ENCODE measurements around the gene TREML1.

Gene TREML1

GRCh38 chr6:41177287-41177686, 23.1 kb upstream of the TREML1 start:
- no peak overlapping the region for H3K4me3 ChIP-seq (ENCODE audit: low read depth, low read length)
- H3K79me2 ChIP-seq (ENCODE audit: control insufficient read depth, insufficient read depth, low read length, unreplicated experiment): no peaks in the 10 kb centered on the region
- H3K27ac ChIP-seq (ENCODE audit: low read depth, low read length): no peak overlapping the region
- no peaks in the 10 kb centered on the region for H3K4me1 ChIP-seq (ENCODE audit: control insufficient read depth, insufficient read depth, low read length, unreplicated experiment)
- no peak overlapping the region for H2AFZ ChIP-seq (ENCODE audit: low read length, unreplicated experiment)
- no peaks in the 10 kb centered on the region for H3K36me3 ChIP-seq (ENCODE audit: insufficient read depth, low read length)
- H3K27me3 ChIP-seq (ENCODE audit: insufficient read depth, low read length): peaks cover 68% of the 10 kb centered on the region

DNA sequence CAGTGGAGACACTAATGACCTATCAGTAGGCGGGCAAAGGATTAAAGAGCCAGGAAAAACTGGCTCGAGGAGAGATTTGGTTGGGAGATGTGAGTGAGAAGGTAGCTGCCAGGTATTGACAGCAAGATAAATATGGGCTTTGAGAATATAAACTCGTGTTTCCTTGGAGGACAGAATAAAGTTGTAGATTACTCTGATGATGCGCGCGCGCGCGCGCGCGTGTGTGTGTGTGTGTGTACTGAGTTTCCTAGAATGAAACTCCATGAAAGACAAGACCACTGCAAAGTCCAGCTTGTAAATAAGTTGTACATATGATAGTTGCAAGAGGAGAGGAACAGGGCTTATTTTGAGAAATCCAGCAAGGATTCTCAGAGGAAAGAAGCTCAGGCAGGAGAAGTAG, 22.0 kb upstream of the TREML1 start:
- no peak overlapping the region for H3K27ac ChIP-seq (ENCODE audit: low read depth, low read length)
- no peaks in the 10 kb centered on the region for H3K4me1 ChIP-seq (ENCODE audit: control insufficient read depth, insufficient read depth, low read length, unreplicated experiment)
- no peaks in the 10 kb centered on the region for H3K36me3 ChIP-seq (ENCODE audit: insufficient read depth, low read length)
- no peaks in the 10 kb centered on the region for H3K79me2 ChIP-seq (ENCODE audit: control insufficient read depth, insufficient read depth, low read length, unreplicated experiment)
- peaks cover 66% of the 10 kb centered on the region for H3K27me3 ChIP-seq (ENCODE audit: insufficient read depth, low read length)
- no peak overlapping the region for H3K4me3 ChIP-seq (ENCODE audit: low read depth, low read length)
- H2AFZ ChIP-seq (ENCODE audit: low read length, unreplicated experiment): no peak overlapping the region

- peaks cover 63% of the 10 kb centered on the region for H3K27me3 ChIP-seq (ENCODE audit: insufficient read depth, low read length)
- no peaks in the 10 kb centered on the region for H3K79me2 ChIP-seq (ENCODE audit: control insufficient read depth, insufficient read depth, low read length, unreplicated experiment)
- H3K4me1 ChIP-seq (ENCODE audit: control insufficient read depth, insufficient read depth, low read length, unreplicated experiment): no peaks in the 10 kb centered on the region
- no peak overlapping the region for H2AFZ ChIP-seq (ENCODE audit: low read length, unreplicated experiment)
- H3K36me3 ChIP-seq (ENCODE audit: insufficient read depth, low read length): no peaks in the 10 kb centered on the region
- H3K4me3 ChIP-seq (ENCODE audit: low read depth, low read length): no peak overlapping the region
- H3K27ac ChIP-seq (ENCODE audit: low read depth, low read length): no peak overlapping the region
Measured at GRCh38 chr6:41175084-41175483, 20.9 kb upstream of the TREML1 start.

DNA sequence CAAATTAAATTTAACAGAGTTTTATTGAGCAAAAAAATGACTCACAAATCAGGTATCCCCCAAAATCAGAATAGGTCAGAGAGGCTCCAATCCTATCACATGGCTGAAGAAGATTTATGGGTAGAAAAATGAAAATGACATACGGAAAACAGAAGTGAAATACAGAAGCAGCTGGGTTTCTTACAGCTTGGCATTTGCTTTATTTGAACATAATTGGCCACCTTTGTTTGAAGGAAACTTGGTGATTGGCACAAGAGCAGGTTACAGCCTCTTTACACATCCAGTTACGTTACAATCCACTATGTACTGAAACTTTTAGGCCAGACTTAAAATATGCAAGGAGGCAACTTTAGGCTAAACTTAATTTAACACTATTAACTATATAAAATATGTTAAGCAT, 20.5 kb upstream of the TREML1 start:
- Histone ChIP-seq H3K4me1 (ENCODE audit: control insufficient read depth, insufficient read depth, low read length, unreplicated experiment) (no peaks in the 10 kb centered on the region), H3K36me3 (ENCODE audit: insufficient read depth, low read length) (no peaks in the 10 kb centered on the region), H2AFZ (ENCODE audit: low read length, unreplicated experiment) (no peak overlapping the region), H3K79me2 (ENCODE audit: control insufficient read depth, insufficient read depth, low read length, unreplicated experiment) (no peaks in the 10 kb centered on the region), H3K27me3 (ENCODE audit: insufficient read depth, low read length) (peaks cover 61% of the 10 kb centered on the region), H3K27ac (ENCODE audit: low read depth, low read length) (no peak overlapping the region), H3K4me3 (ENCODE audit: low read depth, low read length) (no peak overlapping the region)

- Histone ChIP-seq H3K79me2 (ENCODE audit: control insufficient read depth, insufficient read depth, low read length, unreplicated experiment) (no peaks in the 10 kb centered on the region), H2AFZ (ENCODE audit: low read length, unreplicated experiment) (no peak overlapping the region), H3K4me1 (ENCODE audit: control insufficient read depth, insufficient read depth, low read length, unreplicated experiment) (no peaks in the 10 kb centered on the region), H3K4me3 (ENCODE audit: low read depth, low read length) (no peak overlapping the region), H3K36me3 (ENCODE audit: insufficient read depth, low read length) (no peaks in the 10 kb centered on the region), H3K27me3 (ENCODE audit: insufficient read depth, low read length) (peaks cover 44% of the 10 kb centered on the region), H3K27ac (ENCODE audit: low read depth, low read length) (no peak overlapping the region)
Measured at GRCh38 chr6:41171908-41172307, 17.8 kb upstream of the TREML1 start.

DNA sequence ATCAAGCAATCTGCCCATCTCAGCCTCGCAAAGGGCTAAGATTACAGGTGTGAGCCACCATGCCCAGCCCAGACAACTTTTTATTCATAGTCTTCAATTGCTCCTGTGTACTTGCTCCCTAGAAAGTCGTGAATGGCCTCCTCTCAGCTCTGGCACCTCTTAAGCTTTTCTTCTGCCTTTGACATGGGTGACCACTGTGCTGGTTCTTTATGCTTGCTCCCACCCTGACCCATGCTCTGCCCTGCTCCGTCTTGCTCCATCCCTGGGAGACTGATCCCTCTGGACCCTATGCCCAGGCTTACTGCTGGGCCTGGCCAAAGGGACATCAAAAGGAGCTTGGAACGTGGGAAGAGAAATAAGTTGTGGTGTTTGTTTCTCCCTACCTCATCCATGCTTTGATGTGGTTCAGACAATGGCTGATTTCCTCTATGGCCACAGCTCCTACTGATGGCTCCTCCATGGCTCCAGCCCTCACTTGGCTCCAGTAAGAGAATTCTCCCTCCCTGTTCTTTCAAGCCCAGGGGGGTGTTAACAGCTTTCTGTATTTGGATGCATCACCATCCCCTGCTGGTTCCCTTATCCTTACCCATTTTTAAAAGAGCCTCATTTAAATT, 16.5 kb upstream of the TREML1 start:
- peaks cover 44% of the 10 kb centered on the region; the same call in 1 of the 2 replicates for H3K27me3 ChIP-seq (ENCODE audit: insufficient read depth, low read length)
- H3K4me1 ChIP-seq (ENCODE audit: control insufficient read depth, insufficient read depth, low read length, unreplicated experiment): no peaks in the 10 kb centered on the region
- H3K4me3 ChIP-seq (ENCODE audit: low read depth, low read length): no peak overlapping the region
- no peak overlapping the region for H2AFZ ChIP-seq (ENCODE audit: low read length, unreplicated experiment)
- no peaks in the 10 kb centered on the region for H3K36me3 ChIP-seq (ENCODE audit: insufficient read depth, low read length)
- H3K27ac ChIP-seq (ENCODE audit: low read depth, low read length): no peak overlapping the region
- no peaks in the 10 kb centered on the region for H3K79me2 ChIP-seq (ENCODE audit: control insufficient read depth, insufficient read depth, low read length, unreplicated experiment)

GRCh38 chr6:41167173-41167963, 13.2 kb upstream of the TREML1 start:
- Histone ChIP-seq H3K4me1 (ENCODE audit: control insufficient read depth, insufficient read depth, low read length, unreplicated experiment) (no peaks in the 10 kb centered on the region), H3K4me3 (ENCODE audit: low read depth, low read length) (no peak overlapping the region), H3K27ac (ENCODE audit: low read depth, low read length) (no peak overlapping the region), H3K36me3 (ENCODE audit: insufficient read depth, low read length) (no peaks in the 10 kb centered on the region), H3K79me2 (ENCODE audit: control insufficient read depth, insufficient read depth, low read length, unreplicated experiment) (no peaks in the 10 kb centered on the region), H2AFZ (ENCODE audit: low read length, unreplicated experiment) (no peak overlapping the region), H3K27me3 (ENCODE audit: insufficient read depth, low read length) (peaks cover 54% of the 10 kb centered on the region)

- H3K36me3 ChIP-seq (ENCODE audit: insufficient read depth, low read length): no peaks in the 10 kb centered on the region
- H3K27me3 ChIP-seq (ENCODE audit: insufficient read depth, low read length): peaks cover 50% of the 10 kb centered on the region
- H3K27ac ChIP-seq (ENCODE audit: low read depth, low read length): no peak overlapping the region
- no peaks in the 10 kb centered on the region for H3K79me2 ChIP-seq (ENCODE audit: control insufficient read depth, insufficient read depth, low read length, unreplicated experiment)
- no peak overlapping the region for H2AFZ ChIP-seq (ENCODE audit: low read length, unreplicated experiment)
- H3K4me3 ChIP-seq (ENCODE audit: low read depth, low read length): no peak overlapping the region
- no peaks in the 10 kb centered on the region for H3K4me1 ChIP-seq (ENCODE audit: control insufficient read depth, insufficient read depth, low read length, unreplicated experiment)
Measured at GRCh38 chr6:41164551-41165120, 10.5 kb upstream of the TREML1 start.

DNA sequence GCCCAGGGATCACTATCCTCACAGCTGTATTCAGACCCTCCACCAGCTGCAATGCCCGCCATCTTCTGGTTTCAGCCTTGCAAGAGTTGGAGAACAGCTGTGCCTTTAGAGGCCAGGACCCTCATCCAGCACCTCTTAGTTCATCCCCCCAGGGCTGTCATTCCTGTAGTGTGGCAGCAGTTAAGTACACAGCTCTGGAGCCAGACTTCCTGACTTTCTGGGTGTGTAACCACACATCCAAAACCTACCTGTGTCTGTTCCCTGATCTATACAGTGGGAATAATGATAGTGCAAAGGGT, 9.2 kb upstream of the TREML1 start:
- Histone ChIP-seq H3K4me1 (ENCODE audit: control insufficient read depth, insufficient read depth, low read length, unreplicated experiment) (no peaks in the 10 kb centered on the region), H3K27me3 (ENCODE audit: insufficient read depth, low read length) (peaks cover 52% of the 10 kb centered on the region), H3K79me2 (ENCODE audit: control insufficient read depth, insufficient read depth, low read length, unreplicated experiment) (no peaks in the 10 kb centered on the region), H2AFZ (ENCODE audit: low read length, unreplicated experiment) (no peak overlapping the region), H3K4me3 (ENCODE audit: low read depth, low read length) (no peak overlapping the region), H3K36me3 (ENCODE audit: insufficient read depth, low read length) (no peaks in the 10 kb centered on the region), H3K27ac (ENCODE audit: low read depth, low read length) (no peak overlapping the region)

DNA sequence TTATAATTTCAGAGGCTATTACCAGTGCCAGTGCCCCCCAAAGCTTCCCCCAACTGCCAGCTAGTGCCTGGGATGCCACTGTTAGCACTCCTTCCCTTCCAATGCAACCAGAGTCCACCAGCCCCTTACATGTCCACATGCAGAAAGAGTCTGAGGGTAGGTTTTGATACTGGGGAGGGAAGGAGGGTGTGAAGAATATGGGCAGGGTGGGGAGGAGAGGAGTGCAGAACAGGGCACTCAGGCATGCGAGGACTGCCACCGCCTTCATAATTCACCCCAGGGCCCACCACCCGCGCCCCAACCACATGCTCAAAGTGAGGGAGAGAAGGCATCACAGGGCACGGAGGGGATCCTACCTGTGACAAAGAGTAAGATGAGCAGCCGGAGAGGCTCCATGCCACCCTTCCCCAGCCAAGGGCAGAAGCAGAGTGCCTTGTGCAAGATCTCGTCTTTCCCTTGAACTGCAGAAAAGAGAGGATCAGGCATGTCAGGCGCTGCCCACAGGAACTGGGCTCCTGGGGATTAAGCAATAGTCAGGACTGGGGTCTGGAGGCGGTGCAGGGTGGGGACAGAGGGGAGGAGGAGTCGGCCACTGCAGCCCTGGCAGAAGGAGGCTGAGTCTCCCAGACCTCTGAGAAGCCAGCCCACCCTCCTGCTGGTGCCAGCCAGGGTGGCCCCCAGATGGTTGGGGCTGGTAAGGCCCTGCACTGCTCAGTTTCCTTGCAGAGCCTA, 8.7 kb upstream of the TREML1 start, which contains the start of gene TREM2:
Gene TREM2, minus strand, starts transcription at position 430 of the 732 bp plus-strand sequence. Its CDS starts 34 bp downstream, at position 396.
- H3K27me3 ChIP-seq (ENCODE audit: insufficient read depth, low read length): peaks cover 57% of the 10 kb centered on the region
- H3K36me3 ChIP-seq (ENCODE audit: insufficient read depth, low read length): no peaks in the 10 kb centered on the region
- no peak within 1 kb of the TSS for H2AFZ ChIP-seq (ENCODE audit: low read length, unreplicated experiment)
- no peaks in the 10 kb centered on the region for H3K4me1 ChIP-seq (ENCODE audit: control insufficient read depth, insufficient read depth, low read length, unreplicated experiment)
- no peak within 1 kb of the TSS for H3K4me3 ChIP-seq (ENCODE audit: low read depth, low read length)
- no peak within 1 kb of the TSS for H3K27ac ChIP-seq (ENCODE audit: low read depth, low read length)
- H3K79me2 ChIP-seq (ENCODE audit: control insufficient read depth, insufficient read depth, low read length, unreplicated experiment): no peaks in the 10 kb centered on the region

Data from ACC112 (cell line).